IMR-90 (cell line): ENCODE data around the gene C14orf119.

ENCODE experiments used
- MAFK ChIP-seq: IDR thresholded peaks from 2 replicates; pipeline ENCODE4 v1.6.1; 2012; ENCODE audit warnings: low read depth, low read length, improper control_type of control experiment
- POLR2A ChIP-seq: IDR thresholded peaks from 2 replicates; pipeline ENCODE4 v1.6.1; 2012; ENCODE audit warnings: mild to moderate bottlenecking, low read depth, low read length
- RCOR1 ChIP-seq: IDR thresholded peaks from 2 replicates; pipeline ENCODE4 v1.6.1; 2012; ENCODE audit warnings: mild to moderate bottlenecking, low read length, improper control_type of control experiment; ENCODE audit not compliant: insufficient replicate concordance
- TF ChIP-seq, protein P1 (sequence below): fragments of 150-350 bp; IDR thresholded peaks from 2 replicates; pipeline ENCODE4 v1.6.1; 2017; ENCODE audit warnings: mild to moderate bottlenecking, antibody characterized with exemption, low read length, low read depth
- TF ChIP-seq, protein P2 (sequence below): conservative IDR thresholded peaks from 2 replicates; pipeline ENCODE4 v1.5.1; 2012; ENCODE audit warnings: mild to moderate bottlenecking, low read depth, low read length, improper control_type of control experiment
- TF ChIP-seq, protein P3 (sequence below): fragments of 150-350 bp; IDR thresholded peaks from 2 replicates; pipeline ENCODE4 v1.6.1; 2016; ENCODE audit warnings: low read depth, mild to moderate bottlenecking, low read length, moderate library complexity, borderline replicate concordance

DNA sequence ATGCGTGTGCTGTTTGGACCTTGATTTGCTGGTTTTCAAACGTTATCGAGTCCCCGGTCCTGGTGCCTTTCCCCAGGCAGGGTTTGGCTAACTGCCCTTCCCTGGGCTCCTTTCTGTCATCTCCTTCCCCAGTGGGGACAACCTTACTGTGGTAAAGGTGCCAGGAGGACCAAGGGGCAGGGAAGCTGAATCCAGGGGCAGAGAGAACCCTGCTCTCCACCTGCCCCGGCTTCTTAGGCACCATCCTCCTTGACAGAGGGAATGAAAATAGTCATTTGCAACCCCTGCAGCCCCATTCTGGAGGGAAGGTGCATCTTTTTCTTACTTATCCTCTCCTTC is 18.8 kb downstream of the C14orf119 start:
- TF ChIP-seq, protein P1, sequence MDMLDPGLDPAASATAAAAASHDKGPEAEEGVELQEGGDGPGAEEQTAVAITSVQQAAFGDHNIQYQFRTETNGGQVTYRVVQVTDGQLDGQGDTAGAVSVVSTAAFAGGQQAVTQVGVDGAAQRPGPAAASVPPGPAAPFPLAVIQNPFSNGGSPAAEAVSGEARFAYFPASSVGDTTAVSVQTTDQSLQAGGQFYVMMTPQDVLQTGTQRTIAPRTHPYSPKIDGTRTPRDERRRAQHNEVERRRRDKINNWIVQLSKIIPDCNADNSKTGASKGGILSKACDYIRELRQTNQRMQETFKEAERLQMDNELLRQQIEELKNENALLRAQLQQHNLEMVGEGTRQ = no peak
- TF ChIP-seq POLR2A (no peak), MAFK (no peak), RCOR1 (no peak)
- TF ChIP-seq, protein P2, sequence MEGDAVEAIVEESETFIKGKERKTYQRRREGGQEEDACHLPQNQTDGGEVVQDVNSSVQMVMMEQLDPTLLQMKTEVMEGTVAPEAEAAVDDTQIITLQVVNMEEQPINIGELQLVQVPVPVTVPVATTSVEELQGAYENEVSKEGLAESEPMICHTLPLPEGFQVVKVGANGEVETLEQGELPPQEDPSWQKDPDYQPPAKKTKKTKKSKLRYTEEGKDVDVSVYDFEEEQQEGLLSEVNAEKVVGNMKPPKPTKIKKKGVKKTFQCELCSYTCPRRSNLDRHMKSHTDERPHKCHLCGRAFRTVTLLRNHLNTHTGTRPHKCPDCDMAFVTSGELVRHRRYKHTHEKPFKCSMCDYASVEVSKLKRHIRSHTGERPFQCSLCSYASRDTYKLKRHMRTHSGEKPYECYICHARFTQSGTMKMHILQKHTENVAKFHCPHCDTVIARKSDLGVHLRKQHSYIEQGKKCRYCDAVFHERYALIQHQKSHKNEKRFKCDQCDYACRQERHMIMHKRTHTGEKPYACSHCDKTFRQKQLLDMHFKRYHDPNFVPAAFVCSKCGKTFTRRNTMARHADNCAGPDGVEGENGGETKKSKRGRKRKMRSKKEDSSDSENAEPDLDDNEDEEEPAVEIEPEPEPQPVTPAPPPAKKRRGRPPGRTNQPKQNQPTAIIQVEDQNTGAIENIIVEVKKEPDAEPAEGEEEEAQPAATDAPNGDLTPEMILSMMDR = no peak
- TF ChIP-seq, protein P3, sequence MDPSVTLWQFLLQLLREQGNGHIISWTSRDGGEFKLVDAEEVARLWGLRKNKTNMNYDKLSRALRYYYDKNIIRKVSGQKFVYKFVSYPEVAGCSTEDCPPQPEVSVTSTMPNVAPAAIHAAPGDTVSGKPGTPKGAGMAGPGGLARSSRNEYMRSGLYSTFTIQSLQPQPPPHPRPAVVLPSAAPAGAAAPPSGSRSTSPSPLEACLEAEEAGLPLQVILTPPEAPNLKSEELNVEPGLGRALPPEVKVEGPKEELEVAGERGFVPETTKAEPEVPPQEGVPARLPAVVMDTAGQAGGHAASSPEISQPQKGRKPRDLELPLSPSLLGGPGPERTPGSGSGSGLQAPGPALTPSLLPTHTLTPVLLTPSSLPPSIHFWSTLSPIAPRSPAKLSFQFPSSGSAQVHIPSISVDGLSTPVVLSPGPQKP = no peak
